Coronary artery (tissue), 2 donors: ENCODE data around the gene SSPN.

Source experiments
- DNase-seq: peaks from one replicate; pipeline ENCODE4 v3.0.0-alpha.2; 2017; ENCODE audit warnings: low spot score
- H3K27ac ChIP-seq, 2 donors: fragments of 200-600 bp; sonication (generic); one replicate each; pipeline ENCODE4 v1.5.1; 2016 to 2019
- H3K4me3 ChIP-seq: fragments of 200-600 bp; sonication (generic); 2 replicates; pipeline ENCODE4 v1.5.1; 2016; ENCODE audit warnings: mild to moderate bottlenecking, moderate library complexity
- TF ChIP-seq, protein P1 (sequence below): fragments of 200-600 bp; sonication (generic); IDR thresholded peaks from one replicate; pipeline ENCODE4 v1.5.1; 2019; ENCODE audit warnings: antibody characterized with exemption

The SSPN gene

DNA sequence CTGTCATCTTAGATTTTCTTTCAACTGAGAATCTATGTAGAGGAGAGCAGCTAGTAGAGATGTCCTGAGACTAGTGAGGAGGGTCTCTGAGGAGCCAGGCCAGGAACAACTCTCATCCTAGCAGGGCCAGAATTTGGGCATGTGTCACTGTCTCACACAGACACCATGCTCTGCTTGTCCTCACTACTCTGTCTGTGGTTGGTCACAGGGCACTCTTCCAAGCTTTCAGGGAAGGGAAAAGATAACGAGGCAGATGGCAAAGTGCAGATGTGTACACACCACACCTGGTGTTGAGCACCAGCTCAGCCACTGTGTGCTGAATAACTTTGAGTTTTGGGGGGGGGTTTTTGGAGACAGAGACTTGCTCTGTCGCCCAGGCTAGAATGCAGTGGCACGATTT is 2.5 kb downstream of the SSPN start:
- Histone ChIP-seq H3K4me3 (peak overlapping the region; percentile 10), H3K27ac (peak overlapping the region; percentile 20 to 97)
- no peak for DNase-seq
- TF ChIP-seq, protein P1, sequence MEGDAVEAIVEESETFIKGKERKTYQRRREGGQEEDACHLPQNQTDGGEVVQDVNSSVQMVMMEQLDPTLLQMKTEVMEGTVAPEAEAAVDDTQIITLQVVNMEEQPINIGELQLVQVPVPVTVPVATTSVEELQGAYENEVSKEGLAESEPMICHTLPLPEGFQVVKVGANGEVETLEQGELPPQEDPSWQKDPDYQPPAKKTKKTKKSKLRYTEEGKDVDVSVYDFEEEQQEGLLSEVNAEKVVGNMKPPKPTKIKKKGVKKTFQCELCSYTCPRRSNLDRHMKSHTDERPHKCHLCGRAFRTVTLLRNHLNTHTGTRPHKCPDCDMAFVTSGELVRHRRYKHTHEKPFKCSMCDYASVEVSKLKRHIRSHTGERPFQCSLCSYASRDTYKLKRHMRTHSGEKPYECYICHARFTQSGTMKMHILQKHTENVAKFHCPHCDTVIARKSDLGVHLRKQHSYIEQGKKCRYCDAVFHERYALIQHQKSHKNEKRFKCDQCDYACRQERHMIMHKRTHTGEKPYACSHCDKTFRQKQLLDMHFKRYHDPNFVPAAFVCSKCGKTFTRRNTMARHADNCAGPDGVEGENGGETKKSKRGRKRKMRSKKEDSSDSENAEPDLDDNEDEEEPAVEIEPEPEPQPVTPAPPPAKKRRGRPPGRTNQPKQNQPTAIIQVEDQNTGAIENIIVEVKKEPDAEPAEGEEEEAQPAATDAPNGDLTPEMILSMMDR, result no peak

DNA sequence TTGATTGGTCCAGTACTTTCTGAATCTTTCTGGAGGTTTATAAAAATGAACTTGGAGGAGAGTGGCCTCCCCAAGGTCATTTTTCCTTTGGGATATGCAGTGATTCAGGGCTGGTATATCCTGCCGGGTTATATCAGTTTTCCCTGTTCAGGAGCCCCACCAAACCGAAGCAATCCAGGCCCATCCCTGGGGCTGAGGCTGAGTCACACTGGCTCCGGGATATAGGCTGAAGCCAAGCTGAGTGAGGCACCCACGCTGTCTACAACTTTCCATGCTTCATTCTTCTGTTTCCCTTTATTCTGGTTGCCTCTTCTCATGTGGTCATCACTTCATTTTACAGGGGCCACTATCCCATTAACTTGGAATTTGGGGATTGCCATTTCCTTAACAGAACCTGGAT is 3.4 kb downstream of the SSPN start:
- no peak overlapping the region for H3K4me3 ChIP-seq
- DNase-seq, result peak; percentile 81
- H3K27ac ChIP-seq, result peak overlapping the region; percentile 20 to 97
- TF ChIP-seq, protein P1, result no peak

DNA sequence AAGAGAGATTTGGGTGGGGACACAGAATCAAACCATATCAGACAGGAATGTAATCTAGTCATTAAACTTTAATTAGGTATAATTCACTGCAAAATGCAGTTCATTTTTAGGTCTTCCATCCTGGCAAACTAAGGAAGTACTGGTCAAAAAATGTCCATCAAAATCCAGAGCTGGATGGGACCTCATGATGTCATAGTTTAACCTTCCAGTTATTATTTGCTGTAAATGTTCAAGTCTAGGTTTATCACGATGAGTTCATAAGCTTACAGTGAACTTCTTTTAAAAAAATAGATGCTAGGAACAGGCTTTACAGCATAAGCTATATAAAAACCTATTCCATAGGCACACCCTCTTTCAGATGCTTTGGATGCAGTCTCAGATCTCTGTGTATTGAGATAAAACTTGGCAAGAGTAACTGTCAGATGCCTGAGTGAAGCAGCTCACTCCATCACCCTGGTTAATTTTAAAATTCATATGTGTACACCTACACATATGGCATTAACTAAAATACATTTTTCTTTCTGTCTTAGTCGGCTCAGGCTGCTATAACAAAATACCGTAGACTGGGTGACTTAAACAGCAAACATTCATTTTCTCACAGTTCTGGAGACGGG is 7.9 kb downstream of the SSPN start:
- TF ChIP-seq, protein P1, result no peak
- Histone ChIP-seq H3K27ac (no peak overlapping the region), H3K4me3 (no peak overlapping the region)
- DNase-seq, result no peak

DNA sequence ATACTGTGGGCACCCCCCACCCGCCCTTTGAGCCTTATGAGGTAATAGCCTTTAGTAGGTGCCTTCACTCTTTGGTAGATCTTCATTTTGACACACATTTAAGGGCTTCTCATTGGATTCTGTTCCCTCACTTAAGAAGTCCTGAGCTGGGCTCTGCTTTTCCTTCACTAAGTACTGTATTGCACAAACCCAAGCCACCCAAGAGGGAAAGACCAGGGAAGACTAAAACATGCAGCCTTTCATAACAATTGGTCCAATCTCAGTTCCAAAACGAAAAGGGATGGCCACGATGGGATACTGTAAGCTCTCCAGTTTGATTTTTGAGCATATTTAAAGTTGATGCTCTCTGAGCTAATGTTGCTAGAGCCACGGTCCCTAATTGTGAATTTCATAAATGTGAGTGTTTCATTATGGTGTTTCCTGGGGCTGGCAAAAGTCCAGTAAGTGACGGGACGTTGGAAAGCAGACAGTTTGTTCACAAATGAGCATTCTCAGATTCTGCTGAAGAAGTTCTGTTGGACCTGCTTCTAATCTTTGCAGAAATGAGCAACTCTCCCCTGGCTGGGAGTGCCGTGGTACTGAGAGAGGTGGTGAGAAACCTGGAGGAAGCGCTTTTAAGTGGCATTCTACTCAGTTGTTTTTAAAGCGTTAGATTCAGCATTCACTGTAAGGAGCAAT is 9.4 kb downstream of the SSPN start:
- DNase-seq, result no peak
- H3K4me3 ChIP-seq, result peak overlapping the region; percentile 15
- TF ChIP-seq, protein P1, result no peak
- H3K27ac ChIP-seq, result peak overlapping the region in 1 of 2 donors; percentile 8

DNA sequence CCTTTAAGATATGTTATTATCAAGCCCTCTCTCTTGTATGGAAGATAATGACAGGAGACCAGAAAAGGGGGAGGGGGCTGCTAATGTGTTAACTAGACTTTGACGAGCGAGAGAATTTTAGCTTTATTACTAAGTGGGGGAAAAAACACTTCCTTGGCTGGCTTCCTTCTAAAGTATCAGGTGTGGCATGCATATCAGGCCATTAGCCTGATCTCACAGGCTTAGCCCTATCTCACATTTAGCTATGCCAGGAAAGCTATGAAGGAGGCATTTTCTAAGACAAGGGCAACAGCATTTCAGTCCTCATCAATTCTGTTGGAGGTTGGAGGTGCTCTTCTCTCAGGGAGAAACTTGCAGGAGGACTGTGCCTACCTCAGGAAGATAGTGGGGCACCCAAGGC is 9.9 kb downstream of the SSPN start:
- TF ChIP-seq, protein P1, result no peak
- Histone ChIP-seq H3K27ac (no peak overlapping the region), H3K4me3 (peak overlapping the region; percentile 15)
- no peak for DNase-seq

DNA sequence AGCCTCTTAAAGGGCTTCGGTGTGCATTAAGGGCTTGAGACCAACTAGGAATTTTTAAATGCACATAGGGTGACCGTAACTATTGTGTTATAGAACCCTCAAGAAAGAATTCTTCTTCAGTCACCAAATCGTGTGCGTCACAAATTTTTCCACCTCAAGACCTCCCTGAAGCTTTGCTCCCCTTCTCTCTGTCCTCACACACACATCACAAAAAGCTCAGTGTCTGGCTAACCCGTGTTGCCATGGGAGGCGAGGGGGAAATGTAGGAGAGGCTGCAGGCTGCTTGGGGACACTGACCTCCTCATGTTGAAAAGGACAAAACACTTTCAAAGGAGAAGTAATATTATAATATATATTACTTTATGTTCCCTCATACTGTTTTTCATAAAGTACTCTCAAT is 10.6 kb downstream of the SSPN start:
- TF ChIP-seq, protein P1, result no peak
- DNase-seq, result no peak
- Histone ChIP-seq H3K27ac (no peak overlapping the region), H3K4me3 (no peak overlapping the region)

DNA sequence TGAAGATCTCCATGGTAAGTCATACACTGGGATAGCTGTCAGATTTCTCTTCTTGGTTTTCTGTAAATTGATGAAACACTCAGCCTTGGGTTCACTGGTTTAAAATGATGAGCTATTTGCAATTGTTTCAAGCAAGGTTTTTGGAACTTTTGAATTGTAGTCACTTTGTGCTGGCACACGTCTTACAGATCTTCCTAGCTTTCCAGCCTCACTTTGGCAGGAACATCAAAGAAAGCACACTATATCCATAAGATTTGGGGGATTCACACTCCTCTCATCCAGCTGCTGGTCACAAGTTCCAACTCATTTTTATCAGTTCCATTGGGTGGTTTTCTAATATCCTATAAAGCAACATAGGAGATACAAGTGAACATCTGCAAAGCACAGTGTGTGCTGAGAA is 16.0 kb downstream of the SSPN start:
- DNase-seq, result no peak
- H3K27ac ChIP-seq, result no peak overlapping the region
- TF ChIP-seq, protein P1, result no peak
- no peak overlapping the region for H3K4me3 ChIP-seq
